ENCODE measurements around the gene RBMS1. TPM values are rescaled to one million over a fixed set of nuclear protein-coding genes. Genes with fewer than 3 reads are reported as not detected.

RBMS1 gene
- total RNA-seq, 4 donors from 2014 or later = 13.0 to 24.5 (median 14.1) TPM

DNA sequence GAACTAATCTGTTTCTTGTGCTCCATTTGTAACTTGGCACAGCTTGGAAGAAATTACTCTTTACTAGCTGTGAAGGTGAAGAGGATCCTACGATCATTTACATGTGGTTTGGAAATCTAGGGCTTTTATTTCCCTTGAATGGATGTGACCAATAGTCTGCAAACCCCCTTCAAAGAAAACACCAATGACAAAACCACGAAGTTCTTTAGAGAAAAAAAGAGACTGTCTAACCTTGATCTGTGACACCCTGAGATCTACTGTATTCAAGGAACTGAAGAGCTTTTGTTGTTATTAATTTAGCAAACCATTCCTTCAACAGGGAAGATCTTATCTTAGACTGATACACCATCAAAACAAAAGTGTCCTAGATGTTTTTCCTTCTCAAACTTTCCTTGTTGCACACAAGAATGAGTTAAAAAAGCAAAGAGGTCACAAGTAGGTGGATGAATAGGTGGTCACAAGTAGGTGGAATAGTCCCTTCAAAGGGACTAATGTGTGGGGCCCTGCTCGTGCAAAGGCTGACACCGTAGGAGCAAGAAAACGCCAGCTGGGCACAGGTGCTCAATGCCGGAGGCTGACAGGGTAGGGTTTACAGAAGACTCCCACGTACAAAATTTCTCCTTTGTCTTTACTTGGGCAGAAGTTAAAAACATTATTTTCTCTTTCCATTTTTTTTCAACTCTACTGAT is 197.9 kb downstream of the RBMS1 start:
- Histone ChIP-seq H3K36me3 (peaks cover 0 to 15% of the 10 kb centered on the region in 2 donors), H3K27ac (no peak overlapping the region)

DNA sequence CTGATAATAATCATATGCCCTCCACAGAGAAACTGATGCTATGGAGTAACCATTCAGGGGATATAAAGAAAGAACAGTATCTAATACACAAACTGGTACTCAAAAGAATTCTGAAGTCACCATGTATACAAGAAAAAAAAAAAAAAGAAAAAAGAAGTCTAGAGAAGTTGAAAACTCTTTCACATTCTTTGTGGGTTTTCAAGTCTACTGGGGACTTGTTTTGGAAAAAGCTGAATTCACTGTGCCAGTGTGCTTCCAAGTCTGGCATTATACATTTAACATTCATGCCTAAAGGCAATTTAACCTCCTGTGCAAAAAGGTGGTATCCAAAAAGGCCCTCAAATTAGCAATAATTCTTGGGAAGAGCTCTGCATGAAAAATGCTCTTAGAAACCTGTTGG is 198.7 kb downstream of the RBMS1 start:
- Histone ChIP-seq H3K4me3 (no peak overlapping the region), H3K27ac (no peak overlapping the region), H3K27me3 (no peaks in the 10 kb centered on the region), H3K4me1 (peaks cover 25 to 65% of the 10 kb centered on the region in 2 donors), H3K36me3 (peaks cover 0 to 11% of the 10 kb centered on the region in 2 donors), H3K9me3 (no peaks in the 10 kb centered on the region)
- no peak for ATAC-seq
- in situ Hi-C loops (cut with MboI; ENCODE audit: low sequenced_read_pairs in 4 of 4) = no loop called here
- TF ChIP-seq POLR2A (IDR thresholded peaks at IDR 0.05) = no peak
- TF ChIP-seq, protein P1, sequence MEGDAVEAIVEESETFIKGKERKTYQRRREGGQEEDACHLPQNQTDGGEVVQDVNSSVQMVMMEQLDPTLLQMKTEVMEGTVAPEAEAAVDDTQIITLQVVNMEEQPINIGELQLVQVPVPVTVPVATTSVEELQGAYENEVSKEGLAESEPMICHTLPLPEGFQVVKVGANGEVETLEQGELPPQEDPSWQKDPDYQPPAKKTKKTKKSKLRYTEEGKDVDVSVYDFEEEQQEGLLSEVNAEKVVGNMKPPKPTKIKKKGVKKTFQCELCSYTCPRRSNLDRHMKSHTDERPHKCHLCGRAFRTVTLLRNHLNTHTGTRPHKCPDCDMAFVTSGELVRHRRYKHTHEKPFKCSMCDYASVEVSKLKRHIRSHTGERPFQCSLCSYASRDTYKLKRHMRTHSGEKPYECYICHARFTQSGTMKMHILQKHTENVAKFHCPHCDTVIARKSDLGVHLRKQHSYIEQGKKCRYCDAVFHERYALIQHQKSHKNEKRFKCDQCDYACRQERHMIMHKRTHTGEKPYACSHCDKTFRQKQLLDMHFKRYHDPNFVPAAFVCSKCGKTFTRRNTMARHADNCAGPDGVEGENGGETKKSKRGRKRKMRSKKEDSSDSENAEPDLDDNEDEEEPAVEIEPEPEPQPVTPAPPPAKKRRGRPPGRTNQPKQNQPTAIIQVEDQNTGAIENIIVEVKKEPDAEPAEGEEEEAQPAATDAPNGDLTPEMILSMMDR (IDR thresholded peaks at IDR 0.05 in 4 of 5, conservative IDR thresholded peaks at IDR 0.05 in 1 of 5) = no peak
- intact Hi-C loops (cut with DNase I; ENCODE audit: low total_unique reads) = no loop called here
- no peak for DNase-seq

More for the DNA sequence above, 197.9 kb downstream of the RBMS1 start:
- TF ChIP-seq, protein P1 (IDR thresholded peaks at IDR 0.05 in 4 of 5, conservative IDR thresholded peaks at IDR 0.05 in 1 of 5) = no peak
- TF ChIP-seq POLR2A (IDR thresholded peaks at IDR 0.05) = no peak
- intact Hi-C loops (cut with DNase I; ENCODE audit: low total_unique reads) = no loop called here
- H3K27me3 ChIP-seq = no peaks in the 10 kb centered on the region
- peaks cover 20 to 58% of the 10 kb centered on the region in 2 donors for H3K4me1 ChIP-seq
- in situ Hi-C loops (cut with MboI; ENCODE audit: low sequenced_read_pairs in 4 of 4) = no loop called here
- no peak for ATAC-seq
- no peaks in the 10 kb centered on the region for H3K9me3 ChIP-seq
- DNase-seq = no peak
- H3K4me3 ChIP-seq = no peak overlapping the region

DNA sequence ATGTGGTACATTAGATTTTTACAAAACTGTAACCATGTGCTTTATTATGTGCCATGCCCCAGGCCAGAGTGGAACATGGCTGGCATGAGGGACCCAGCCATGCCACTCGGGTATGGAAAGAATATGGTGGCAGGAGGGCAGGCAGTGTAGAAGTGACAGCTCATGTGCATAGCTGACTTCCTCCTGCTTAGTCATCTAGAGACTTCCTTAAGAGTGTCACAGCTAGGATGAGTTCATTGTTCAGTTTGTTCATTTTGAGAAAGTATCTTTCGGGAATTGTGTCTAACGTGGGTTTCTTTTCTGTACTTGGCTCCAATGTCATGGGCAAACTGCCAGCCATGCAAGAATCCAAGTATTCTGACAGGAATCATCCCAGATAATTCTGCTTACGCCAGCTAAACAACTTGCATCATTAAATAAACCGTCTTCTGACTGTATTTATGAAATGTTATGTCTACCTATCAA is 199.2 kb downstream of the RBMS1 start:
- no peak for TF ChIP-seq POLR2A (IDR thresholded peaks at IDR 0.05)
- TF ChIP-seq, protein P1 (IDR thresholded peaks at IDR 0.05 in 4 of 5, conservative IDR thresholded peaks at IDR 0.05 in 1 of 5) = no peak
- intact Hi-C loops (cut with DNase I; ENCODE audit: low total_unique reads) = no loop called here
- H3K4me1 ChIP-seq = peaks cover 29 to 70% of the 10 kb centered on the region in 2 donors
- H3K4me3 ChIP-seq = no peak overlapping the region
- H3K27ac ChIP-seq = peak overlapping the region in 2 of 4 donors; percentile 16 to 27
- DNase-seq (peak in 1 of 2 donors; percentile 48), ATAC-seq (peak; percentile 53 to 69)
- no peaks in the 10 kb centered on the region for H3K27me3 ChIP-seq
- no peaks in the 10 kb centered on the region for H3K9me3 ChIP-seq
- in situ Hi-C loops (cut with MboI; ENCODE audit: low sequenced_read_pairs in 4 of 4) = no loop called here
- peaks cover 0 to 7% of the 10 kb centered on the region in 2 donors for H3K36me3 ChIP-seq

DNA sequence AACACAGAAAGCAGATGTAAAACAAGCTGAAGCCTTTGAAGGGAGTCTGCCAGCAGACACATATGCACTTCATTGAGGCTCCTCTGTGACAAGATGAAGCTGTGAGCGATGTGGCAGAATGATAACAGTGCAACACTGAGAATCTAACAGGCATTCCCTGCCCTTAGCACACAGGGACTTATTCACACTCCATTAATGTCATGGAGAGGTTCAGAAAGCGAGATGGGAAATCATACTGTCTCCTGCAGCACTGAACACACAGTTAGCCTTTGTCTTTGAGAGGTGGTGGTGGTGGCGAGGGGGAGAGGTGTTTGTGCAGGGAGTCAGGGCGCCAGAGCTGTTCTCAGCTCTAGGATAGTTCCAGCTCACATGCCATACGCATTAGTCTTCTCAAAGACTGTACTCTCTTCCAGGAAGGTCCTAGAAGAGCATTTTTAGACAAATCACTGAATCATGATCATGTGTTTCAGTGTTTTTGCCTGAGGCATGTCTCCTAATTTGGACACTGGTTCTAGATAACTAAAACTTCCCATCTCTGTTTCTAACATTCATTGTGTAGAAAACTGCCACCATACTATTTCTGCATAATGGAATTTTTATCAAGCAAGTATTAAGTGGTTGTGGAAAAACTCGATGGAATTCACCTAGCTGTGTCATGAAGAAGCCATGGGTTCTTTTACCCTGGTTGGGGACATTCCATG is 200.1 kb downstream of the RBMS1 start:
- Histone ChIP-seq H3K27me3 (no peaks in the 10 kb centered on the region), H3K36me3 (peaks cover 0 to 7% of the 10 kb centered on the region in 2 donors), H3K4me1 (peaks cover 38 to 78% of the 10 kb centered on the region in 2 donors), H3K4me3 (no peak overlapping the region), H3K9me3 (no peaks in the 10 kb centered on the region), H3K27ac (peak overlapping the region in 1 of 4 donors; percentile 27)
- intact Hi-C loops (cut with DNase I; ENCODE audit: low total_unique reads) = no loop called here
- ATAC-seq (no peak), DNase-seq (no peak)
- no peak for TF ChIP-seq POLR2A (IDR thresholded peaks at IDR 0.05)
- TF ChIP-seq, protein P1 (IDR thresholded peaks at IDR 0.05 in 4 of 5, conservative IDR thresholded peaks at IDR 0.05 in 1 of 5) = no peak
- in situ Hi-C loops (cut with MboI; ENCODE audit: low sequenced_read_pairs in 4 of 4) = no loop called here
